GM19463 (cell line): ENCODE measurements around the gene PLCH2.
"Not testable (repeated sequence)": the region's sequence is repeated elsewhere in the genome, so short reads cannot be mapped to it uniquely, and the experiment has no call there.

ENCODE experiments used
- ATAC-seq: cut with Tn5 transposase; IDR thresholded peaks from one replicate; pipeline ENCODE4 v1.9.1; 2021; ENCODE audit warnings: mild to moderate bottlenecking, moderate library complexity; ENCODE audit not compliant: unreplicated experiment

PLCH2 gene

GRCh38 chr1:2459102-2459753 lies 16.9 kb upstream of the PLCH2 start:
- not testable (repeated sequence) for ATAC-seq

GRCh38 chr1:2459757-2460156 lies 16.3 kb upstream of the PLCH2 start:
- ATAC-seq = no peak

- no peak for ATAC-seq
Measured at GRCh38 chr1:2460203-2460602, 15.9 kb upstream of the PLCH2 start.

- no peak for ATAC-seq
Measured at GRCh38 chr1:2460996-2461751, 14.9 kb upstream of the PLCH2 start.

GRCh38 chr1:2462819-2463218 lies 13.3 kb upstream of the PLCH2 start:
- no peak for ATAC-seq

- ATAC-seq = no peak
Measured at GRCh38 chr1:2463396-2463795, 12.7 kb upstream of the PLCH2 start.

- ATAC-seq = no peak
Measured at GRCh38 chr1:2465371-2466269, 10.5 kb upstream of the PLCH2 start.

GRCh38 chr1:2466270-2466665 lies 9.8 kb upstream of the PLCH2 start:
- no peak for ATAC-seq

GRCh38 chr1:2466958-2467554 lies 9.0 kb upstream of the PLCH2 start:
- ATAC-seq = no peak

- ATAC-seq = no peak
Measured at GRCh38 chr1:2468041-2468472, 8.0 kb upstream of the PLCH2 start.

- ATAC-seq = no peak
Measured at GRCh38 chr1:2468540-2468939, 7.5 kb upstream of the PLCH2 start.

GRCh38 chr1:2469103-2469940 lies 6.8 kb upstream of the PLCH2 start:
- ATAC-seq = no peak

- ATAC-seq = no peak
Measured at GRCh38 chr1:2470290-2471158, 5.6 kb upstream of the PLCH2 start.

GRCh38 chr1:2471159-2471471 lies 5.0 kb upstream of the PLCH2 start:
- no peak for ATAC-seq

- no peak for ATAC-seq
Measured at GRCh38 chr1:2471587-2472001, 4.5 kb upstream of the PLCH2 start.

GRCh38 chr1:2472109-2472508 lies 4.0 kb upstream of the PLCH2 start:
- no peak for ATAC-seq

GRCh38 chr1:2472561-2473177 lies 3.4 kb upstream of the PLCH2 start:
- ATAC-seq = no peak

- ATAC-seq = no peak
Measured at GRCh38 chr1:2473198-2473597, 2.9 kb upstream of the PLCH2 start.
